M059J (cell line): Measurements from ENCODE around the gene IGF2BP2. TPM values are rescaled to one million over a fixed set of nuclear protein-coding genes. Genes with fewer than 3 reads are reported as not detected.
A peak's percentile ranks its signal among the peaks of the same experiment; 100 is the strongest.
"Not testable (repeated sequence)": the region's sequence is repeated elsewhere in the genome, so short reads cannot be mapped to it uniquely, and the experiment has no call there.

Experiments used
- DNase-seq: peaks from one replicate; pipeline ENCODE4 v3.0.0-alpha.2; 2012; ENCODE audit warnings: low read depth
- total RNA-seq: library from RNA; depleted of rRNA; stranded (reverse); fragments of >200 nt; shearing (Covaris generic); gene quantifications from 2 replicates; pipeline ENCODE4 v1.2.3, GENCODE V29; 2014; rRNA removed

IGF2BP2 gene
- total RNA-seq: 59.1 and 72.0 TPM in 2 replicates

DNA sequence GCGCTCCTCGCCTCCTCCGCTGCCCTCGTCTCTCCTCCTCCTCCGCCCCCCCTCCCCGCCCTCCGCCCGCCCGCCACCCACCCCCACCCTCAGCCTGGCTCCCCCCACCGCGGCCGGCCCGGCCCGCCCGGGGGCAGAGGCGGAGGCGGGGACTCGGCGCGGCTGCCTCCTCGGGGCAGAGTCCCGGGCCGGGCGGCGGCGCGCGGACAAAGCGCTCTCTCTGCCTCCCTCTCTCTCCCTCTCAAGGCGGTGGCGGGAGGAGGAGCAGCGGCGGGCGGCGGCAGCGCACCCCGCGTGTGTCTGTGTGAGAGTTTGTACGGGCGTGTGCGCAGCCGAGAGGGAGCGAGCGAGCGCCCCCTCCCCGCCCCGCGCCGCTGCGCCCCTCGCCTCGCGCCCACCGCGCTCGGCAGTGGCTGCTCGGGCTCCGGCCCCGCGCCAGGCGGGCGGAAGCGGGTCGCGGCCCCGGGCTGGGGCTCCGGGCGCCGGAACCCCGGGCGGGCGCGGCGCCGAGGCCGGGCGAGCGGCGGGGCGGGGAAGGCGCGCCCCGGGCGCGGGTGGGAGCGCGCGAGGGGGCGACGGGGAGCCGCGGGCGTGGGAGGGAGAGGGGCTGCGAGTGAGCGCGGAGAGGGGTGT lies at the start of gene IGF2BP2:
IGF2BP2 (minus strand) TSS at position 37 of the 633 bp plus-strand sequence. CDS start 82 bp downstream, outside the sequence.
- DNase-seq: peak; percentile 85

DNA sequence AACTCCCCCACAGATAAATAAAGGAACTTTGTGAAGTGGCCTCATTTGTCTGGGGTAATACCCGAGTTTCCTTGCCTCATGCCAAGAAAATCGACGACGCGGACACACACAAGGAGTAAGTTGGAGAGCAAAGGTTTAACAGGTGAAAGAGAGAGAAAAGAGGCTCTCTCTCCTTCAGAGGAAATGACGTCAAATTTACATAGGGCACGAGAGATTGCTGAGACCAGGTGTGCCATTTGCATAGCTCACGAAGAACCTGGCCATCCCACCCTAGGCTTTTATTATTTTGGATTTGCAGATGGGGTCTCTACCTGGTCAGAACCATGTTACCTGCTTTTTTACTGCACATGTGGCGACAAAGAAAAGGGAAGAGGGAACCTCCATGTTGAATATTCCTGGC lies 49.3 kb upstream of the IGF2BP2 start:
- no peak for DNase-seq

DNA sequence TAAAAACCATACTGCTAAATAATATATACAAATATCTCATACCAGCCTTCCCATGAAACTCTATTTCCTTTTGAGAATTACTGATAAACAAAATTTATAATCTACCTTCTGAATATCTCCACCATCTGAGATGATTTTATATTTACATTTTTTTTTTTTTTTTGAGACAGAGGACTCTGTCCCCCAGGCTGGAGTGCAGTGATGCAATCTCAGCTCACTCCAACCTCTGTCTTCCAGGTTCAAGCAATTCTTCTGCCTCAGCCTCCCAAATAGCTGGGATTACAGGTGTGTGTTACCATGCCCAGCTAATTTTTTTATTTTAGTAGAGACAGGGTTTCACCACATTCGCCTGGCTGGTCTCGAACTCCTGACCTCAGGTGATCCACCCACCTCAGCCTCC lies 42.8 kb upstream of the IGF2BP2 start:
- no peak for DNase-seq

DNA sequence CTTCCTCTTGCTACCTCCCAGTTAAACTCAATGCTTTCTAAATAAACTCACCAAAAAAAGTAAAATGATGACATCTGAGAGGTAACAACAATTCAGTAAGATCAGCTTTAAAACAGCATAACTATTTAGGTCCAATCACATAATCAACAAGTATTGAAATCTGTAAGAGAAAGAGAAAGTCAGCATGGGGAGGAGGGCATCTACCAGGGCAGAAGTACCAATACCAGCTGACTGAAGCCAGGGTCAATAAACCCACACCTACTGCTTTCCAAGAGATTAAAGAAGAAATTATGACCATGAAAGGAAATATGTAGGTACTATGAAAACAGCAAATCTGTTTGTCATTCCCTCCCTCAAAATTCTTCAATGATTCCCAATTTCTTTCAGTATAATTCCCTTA lies 42.2 kb upstream of the IGF2BP2 start:
- DNase-seq: no peak

DNA sequence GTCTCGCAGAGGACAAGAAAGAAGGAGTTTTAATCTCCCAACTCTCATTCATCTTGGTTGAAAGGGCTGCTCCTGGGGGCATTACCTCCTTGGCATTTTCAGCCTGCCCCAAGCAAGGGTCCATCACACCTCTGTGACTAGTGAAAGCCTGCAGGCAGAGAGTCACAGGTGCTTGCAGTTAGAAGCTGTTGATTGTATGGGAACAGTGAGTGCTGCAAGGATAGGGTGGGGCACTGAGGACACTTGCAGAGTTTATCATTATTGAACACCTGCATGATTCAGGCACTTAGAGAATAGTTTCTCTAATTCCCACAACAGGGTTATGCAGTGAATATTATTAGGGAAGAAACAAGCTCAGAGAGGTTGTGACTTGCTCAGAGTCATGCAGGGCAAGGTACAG lies 41.7 kb upstream of the IGF2BP2 start:
- DNase-seq: no peak

DNA sequence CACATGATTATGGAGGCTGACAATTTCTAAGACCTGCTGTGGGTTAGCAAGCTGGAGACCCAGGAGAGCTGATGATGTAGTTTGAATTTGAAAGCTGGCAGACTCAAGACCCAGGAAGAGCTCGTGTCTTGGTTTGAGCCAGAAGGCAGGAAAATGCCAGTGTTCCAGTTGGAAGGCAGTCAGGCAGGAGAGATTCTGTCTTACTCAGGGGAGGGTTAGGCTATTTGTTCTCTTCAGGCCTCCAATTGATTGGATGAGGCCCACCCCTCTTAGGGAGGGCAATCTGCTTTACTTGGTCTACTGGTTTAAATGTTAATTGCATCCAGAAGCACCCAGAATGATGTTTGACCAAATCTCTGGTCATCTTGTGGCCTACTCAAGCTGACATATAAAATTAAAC lies 40.4 kb upstream of the IGF2BP2 start:
- DNase-seq: no peak

DNA sequence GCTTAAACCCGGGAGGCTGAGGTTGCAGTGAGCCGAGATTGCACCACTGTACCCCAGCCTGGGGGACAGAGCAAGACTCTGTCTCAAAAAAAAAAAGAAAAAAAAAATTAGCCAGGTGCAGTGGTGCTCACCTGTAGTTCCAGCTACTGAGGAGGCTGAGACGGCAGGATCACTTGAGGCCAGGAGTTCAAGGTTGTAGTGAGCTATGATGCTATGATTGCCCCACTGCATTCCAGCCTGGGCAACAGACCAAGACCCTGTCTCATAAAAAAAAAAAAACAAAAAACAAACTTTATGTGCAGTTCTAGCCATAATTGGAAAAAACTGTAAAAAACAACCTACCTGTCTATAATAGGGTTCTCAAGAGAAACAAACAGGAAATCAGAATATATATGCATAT lies 39.9 kb upstream of the IGF2BP2 start:
- DNase-seq: no peak

DNA sequence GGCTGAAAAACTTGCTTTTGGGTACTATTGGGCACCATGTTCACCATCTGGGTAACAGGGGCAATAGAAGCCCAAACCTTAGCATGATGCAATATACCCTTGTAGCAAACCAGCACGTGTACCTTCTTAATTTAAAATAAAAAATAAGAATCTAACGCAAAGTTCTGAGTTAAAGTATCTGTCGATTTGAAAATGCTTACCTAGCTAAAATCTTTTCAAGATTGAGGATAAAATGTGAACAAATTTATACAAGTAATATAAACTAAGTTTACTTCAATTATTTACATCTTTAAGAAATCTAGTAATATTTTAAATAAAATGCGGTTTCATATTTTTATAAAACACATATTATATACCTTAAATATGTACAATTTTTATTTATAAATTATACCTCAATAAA lies 38.1 kb upstream of the IGF2BP2 start:
- no peak for DNase-seq

DNA sequence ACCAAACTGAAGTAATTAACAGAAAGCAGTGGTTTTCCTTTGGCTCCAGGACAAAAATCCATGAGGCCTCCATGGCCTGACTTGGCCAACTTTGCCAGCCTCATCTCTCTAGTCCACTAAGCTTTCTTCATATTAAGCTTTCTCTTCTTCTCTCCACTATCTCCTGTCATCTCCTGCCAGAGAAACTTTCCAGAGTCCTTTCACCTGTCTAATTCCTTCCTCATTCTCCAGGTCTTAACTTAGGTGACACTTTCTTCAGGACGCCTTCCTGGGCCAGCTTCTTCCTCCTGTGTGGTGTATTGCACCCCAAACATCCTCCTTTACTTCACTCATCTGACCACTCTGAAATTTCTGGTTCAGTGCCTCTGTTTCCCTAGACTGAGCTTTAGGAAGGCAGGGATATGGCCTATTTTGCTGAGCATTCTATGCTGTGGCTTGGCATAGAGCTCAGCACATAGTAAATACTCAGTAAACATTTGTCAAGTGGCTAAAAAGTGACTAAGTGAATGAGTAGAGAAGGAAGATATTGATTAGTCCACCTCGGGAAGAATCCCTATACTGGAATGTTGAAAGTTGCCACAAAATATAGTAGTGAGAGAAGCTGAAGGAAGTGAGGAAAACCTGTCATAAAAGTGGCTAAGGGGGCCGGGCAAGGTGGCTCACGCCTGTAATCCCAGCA lies 34.6 kb upstream of the IGF2BP2 start:
- no peak for DNase-seq

DNA sequence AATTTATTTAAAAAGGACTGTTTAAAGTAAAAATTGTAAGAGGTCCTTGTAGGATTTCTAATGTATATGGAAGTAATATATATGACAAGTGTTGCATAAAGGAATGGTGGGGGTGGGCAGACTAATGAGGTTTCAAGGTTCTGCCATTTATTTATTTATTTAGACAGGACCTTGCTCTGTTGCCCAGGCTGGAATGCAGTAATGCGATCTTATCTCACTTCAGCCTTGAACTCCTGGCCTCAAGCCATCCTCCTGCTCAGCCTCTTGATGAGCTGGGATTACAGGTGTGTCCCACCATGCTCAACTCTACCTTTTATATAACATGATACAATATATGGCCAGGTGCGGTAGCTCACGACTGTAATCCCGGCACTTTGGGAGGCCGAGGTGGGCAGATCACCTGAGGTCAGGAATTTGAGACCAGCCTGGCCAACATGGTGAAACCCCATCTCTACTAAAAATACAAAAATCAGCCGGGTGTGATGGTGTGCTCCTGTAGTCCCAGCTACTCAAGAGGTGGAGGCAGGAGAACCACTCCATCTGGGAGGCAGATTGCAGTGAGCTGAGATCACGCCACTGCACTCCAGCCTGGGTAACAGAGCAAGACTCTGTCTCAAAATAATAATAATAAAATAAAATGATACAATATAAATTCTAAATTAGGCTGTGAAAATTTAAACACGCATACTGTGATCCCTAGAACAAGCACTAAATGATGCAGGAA lies 33.8 kb upstream of the IGF2BP2 start:
- DNase-seq: peak; percentile 60

DNA sequence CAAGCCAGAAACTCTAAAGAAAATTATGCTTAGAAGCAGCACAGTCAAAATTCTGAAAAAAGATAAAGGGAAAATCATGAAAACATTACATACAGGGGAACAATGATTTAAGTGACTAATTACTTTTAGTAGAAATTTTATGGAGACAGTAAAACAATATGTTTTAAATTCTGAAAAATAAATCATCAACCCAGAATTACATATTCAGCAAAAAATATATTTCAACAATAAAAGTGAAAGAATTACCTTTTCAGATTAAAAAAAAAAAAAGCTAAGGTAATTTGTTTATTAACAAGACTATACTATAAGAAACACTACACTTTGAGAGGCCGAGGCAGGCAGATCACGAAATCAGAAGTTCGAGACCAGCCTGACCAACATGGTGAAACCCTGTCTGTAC lies 32.4 kb upstream of the IGF2BP2 start:
- no peak for DNase-seq

DNA sequence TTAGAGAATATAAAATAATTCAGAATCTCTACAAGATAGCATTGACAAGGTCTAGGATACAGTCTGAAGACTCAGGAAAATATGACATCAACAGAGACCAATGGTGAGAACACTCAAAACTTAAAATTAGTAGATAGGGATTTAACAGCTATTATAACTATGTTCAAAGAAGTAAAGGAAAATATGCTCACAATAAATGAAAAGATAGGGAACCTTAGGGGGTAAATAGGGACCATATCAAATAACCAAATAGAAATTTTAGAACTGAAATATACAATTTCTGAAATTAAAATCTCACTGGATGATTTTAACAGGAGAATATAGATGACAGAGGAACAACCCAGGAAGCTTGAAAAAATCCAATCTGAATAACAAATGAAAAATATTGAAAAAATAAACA lies 31.8 kb upstream of the IGF2BP2 start:
- no peak for DNase-seq

DNA sequence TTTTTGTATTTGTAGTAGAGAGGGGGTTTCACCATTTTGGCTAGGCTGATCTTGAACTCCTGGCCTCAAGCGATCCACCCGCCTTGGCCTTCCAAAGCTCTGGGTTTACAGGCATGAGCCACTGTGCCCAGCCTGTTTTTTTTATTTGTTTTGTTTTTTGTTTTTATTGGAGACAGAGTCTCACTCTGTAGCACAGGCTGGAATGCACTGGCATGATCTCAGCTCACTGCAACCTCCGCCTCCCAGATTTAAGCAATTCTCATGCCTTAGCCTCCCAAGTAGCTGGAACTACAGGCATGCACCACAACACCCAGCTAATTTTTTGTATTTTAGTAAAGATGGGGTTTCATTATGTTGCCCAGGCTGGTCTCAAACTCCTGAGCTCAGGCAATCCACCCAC lies 28.9 kb upstream of the IGF2BP2 start:
- DNase-seq: peak; percentile 72

DNA sequence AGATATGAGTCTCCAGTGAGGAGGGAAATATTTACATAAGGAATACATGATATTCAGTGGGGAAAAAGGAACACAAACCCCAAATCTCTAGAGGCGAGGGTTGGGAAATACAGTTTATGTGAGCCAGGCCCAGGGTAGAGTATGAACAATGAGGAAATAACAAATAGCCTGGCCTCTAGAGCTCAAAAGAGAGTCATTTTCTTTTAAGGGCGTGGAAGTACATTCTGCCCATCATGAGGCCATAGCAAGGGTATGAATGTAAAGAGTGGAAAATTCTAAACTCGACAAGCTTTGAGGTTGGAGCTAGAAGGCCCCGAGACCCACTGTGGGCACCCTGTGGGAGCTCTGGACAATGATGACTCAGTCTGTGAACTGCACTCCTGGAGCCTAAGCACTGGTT lies 27.8 kb upstream of the IGF2BP2 start:
- peak; percentile 33 for DNase-seq

DNA sequence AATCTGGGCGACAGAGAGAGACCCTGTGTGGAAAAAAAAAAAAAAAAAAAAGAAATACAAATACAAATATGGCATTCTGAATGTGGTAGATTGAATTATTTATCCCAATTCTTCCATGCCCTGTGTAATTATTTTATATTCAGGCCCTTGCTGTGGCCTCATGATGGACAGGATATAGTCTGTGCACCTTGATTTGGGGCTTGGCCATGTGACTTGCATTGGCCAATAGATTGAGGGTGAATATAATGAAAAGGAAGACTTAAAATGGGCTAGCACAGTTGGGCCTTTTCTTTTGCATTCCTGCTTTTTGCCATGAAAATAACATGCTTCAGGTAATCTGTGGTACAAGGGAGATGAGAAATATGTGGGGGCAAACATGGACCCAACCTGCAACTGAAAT lies 27.1 kb upstream of the IGF2BP2 start:
- DNase-seq: no peak

DNA sequence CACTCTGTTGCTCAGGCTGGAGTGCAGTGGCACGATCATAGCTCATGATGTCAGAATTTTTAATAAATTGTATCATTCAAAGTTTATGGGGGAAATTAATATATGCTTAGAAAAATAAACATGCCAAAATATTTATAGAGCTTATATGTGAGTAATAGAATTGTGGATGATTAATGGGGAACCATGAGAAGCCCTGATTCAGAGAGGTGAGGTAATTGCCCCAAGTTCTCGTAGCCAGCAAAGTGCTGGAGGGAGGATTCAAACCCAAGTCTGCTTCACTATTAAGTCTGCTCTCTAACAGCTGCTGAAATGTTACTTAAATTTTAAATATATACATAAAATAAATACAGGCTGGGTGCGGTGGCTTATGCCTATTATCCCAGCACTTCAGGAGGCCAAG lies 26.2 kb upstream of the IGF2BP2 start:
- DNase-seq: peak; percentile 46

DNA sequence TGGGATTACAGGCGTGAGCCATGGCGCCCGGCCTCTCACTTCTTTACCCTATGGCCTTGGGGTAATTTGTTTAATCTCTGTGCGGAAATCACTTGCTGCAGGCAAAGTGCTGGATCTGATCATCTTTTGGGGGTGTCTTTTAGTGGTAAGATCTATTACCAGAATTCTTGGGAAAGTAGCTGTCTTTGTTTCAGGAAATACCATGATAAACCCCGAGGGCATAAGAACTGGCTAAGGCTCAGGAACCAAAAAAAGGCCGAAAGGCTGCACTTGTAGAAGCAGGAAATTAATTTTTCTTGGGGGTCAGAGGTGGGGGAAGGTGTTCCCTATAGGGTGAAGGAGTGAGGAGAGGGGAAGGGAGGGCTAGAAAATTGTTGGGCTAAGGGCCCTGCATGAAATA lies 22.7 kb upstream of the IGF2BP2 start:
- DNase-seq: peak; percentile 84

DNA sequence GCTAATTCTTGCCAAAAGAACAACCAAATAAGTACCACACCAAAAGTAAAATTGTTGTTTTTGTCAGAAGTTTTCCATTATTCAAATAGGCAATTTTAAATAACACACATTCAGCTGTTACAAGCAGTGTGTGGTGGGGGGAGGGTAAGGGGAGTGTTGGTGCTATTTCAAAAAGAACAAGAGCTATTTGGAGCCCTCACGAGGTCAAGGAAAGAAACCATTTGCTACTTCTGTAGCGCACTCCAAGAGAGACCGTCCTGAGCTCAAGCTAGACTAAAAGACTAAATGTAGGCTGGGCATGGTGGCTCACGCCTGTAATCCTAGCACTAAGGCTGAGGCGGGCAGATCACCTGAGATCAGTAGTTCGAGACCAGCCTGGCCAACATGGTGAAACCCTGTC lies 21.2 kb upstream of the IGF2BP2 start:
- DNase-seq: no peak

DNA sequence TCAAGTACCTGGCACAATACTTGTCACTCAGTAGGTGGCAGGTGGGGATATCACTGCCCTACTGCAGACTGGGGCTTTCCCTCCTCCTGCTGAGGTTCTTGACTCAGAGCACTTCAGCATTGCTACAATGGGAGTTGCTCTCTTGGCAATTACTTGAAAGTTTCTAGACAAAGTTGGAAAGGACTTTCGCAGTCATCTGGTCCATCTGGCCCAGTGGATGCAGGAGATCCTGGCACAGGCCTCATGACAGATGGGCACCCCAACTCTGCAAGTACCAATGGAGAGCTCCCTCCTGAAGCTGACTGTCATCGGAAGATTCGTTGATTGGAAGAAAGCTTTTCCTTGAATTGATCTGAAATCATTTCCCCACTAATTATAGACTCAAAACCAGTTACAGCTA lies 19.2 kb upstream of the IGF2BP2 start:
- DNase-seq: no peak

DNA sequence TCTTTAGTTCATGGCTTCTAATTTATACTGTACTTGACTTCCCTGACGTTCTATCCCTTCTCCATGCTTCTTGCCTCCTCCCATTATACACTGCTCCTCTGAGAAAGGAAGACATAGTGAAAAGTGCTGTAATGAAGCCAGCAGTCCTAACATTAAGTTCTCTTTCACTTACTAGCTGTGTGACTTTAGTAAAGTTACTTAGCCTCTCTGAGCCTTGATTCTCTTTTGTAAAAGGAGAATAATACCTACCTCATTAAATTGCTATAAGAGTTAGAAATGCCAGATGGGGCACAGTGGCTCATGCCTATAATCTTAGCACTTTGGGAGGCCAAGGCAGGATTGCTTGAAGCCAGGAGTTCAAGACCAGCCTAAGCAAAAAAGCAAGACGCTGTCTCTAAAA lies 18.8 kb upstream of the IGF2BP2 start:
- DNase-seq: no peak

DNA sequence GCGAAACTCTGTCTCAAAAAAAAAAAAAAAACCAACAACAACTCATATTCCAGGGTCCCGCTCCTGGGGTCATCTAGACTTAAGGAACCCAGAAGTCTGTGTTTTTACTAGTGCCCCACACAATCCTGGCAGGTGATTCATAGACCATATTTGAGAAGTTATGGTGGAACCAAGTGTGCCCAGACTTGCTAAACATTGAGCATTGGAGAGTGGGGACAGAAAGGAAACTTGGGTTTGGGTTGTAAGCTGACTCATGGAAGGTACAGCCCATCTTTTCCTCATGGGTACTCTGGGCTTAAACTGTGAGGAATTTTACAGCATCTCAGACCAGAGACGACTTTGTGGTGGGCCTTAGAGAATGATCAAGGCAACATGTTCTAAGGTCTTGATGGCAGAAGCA lies 18.3 kb upstream of the IGF2BP2 start:
- DNase-seq: peak; percentile 50

DNA sequence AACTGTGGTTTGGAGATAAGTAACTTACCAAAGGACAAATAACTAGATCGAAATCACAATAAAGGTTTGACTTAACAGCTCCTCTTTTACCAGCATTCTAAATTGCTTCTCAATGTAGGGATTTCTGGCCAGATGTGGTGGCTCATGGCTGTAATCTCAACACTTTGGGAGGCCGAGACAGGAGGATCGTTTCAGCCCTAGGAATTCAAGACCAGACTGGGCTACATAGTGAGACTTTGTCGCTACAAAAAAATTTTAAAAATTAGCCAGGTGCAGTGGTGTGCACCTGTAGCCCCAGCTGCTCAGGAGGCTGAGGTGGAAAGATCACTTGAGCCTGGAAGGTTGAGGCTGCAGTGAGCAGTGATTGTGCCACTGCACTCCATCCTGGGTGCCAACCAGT lies 17.4 kb upstream of the IGF2BP2 start:
- no peak for DNase-seq

DNA sequence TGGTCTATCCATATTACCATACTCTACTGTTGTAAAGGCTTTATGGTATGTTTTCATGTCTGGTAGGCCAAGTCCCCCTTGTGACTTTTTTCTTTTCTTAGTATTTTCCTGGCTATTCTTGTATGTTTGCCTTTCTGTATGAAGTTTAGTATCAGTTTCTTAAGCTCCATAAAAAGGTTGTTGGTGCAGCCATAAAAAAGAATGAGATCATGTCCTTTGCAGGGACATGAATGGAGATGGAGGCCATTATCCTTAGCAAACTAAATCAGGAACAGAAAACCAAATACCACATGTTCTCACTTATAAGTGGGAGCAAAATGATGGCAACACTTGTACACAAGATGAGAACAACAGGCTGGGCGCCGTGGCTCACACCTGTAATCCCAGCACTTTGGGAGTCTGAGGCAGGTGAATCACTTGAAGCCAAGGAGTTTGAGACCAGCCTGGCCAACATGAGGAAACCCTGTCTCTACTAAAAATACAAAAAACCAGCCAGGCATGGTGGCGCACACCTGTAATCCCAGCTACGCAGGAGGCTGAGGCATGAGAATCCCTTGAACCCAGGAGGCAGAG lies 13.7 kb upstream of the IGF2BP2 start:
- DNase-seq: not testable (repeated sequence)
